Esophagus squamous epithelium (tissue), 4 donors: Measurements from ENCODE around the gene FLT1.

ENCODE experiments used
- POLR2A ChIP-seq, 4 donors: fragments of 450-650 bp; IDR thresholded peaks; one replicate each; pipeline ENCODE4 v1.6.1; 2017; ENCODE audit warnings: antibody characterized with exemption in 4 of 4, mild to moderate bottlenecking in 4 of 4, moderate library complexity in 3 of 4
- TF ChIP-seq, protein P1 (sequence below), 6 experiments: fragments of 450-650 bp in 4 of 6; fragments of 200-600 bp in 2 of 6; sonication (generic) in 2 of 6; IDR thresholded peaks; one replicate each; pipeline ENCODE4 v1.5.1; 2016 to 2019; ENCODE audit warnings: antibody characterized with exemption in 6 of 6, mild to moderate bottlenecking in 4 of 6, moderate library complexity in 4 of 6

DNA sequence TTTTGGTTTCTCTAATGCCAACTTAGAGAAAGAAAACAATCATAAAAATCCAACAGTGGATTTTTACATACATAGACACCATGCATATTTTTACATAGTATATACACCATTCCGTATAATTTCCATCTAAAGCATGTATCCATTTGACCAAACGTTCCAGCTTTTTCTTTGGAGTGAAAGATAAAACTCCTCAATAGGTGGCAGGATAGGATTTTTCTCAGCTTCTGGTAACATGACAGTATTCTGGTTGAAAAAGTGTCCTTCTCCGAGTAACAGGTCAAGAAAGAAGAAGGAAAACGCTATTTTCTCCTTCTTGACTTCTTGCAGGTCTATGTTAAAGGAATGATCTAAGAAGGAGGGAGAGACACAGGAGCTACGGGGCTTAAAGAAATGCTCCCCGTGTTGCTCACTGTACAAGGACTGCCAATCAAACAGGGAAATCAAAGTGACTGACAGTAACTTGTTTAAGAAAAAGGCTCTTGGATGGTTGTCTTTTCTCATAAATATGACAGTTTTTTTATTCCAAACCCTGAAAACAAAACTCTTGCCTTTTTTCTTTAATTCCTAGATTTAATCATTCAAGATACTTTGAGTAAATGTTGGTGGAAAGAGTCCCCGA, 11.5 kb downstream of the FLT1 start:
- no peak for TF ChIP-seq POLR2A (IDR thresholded peaks at IDR 0.05)
- TF ChIP-seq, protein P1, sequence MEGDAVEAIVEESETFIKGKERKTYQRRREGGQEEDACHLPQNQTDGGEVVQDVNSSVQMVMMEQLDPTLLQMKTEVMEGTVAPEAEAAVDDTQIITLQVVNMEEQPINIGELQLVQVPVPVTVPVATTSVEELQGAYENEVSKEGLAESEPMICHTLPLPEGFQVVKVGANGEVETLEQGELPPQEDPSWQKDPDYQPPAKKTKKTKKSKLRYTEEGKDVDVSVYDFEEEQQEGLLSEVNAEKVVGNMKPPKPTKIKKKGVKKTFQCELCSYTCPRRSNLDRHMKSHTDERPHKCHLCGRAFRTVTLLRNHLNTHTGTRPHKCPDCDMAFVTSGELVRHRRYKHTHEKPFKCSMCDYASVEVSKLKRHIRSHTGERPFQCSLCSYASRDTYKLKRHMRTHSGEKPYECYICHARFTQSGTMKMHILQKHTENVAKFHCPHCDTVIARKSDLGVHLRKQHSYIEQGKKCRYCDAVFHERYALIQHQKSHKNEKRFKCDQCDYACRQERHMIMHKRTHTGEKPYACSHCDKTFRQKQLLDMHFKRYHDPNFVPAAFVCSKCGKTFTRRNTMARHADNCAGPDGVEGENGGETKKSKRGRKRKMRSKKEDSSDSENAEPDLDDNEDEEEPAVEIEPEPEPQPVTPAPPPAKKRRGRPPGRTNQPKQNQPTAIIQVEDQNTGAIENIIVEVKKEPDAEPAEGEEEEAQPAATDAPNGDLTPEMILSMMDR (IDR thresholded peaks at IDR 0.05) = no peak
